ENCODE measurements around the gene TNP2.
A peak's percentile ranks its signal among the peaks of the same experiment; 100 is the strongest.

The TNP2 gene

GRCh38 chr16:11236461-11237254, 32.5 kb downstream of the TNP2 start:
- no peak overlapping the region for H3K4me3 ChIP-seq (replicated peaks; ENCODE audit: low read depth, low read length)
- no peak for TF ChIP-seq CTCF (IDR thresholded peaks at IDR 0.05; ENCODE audit: low read length, missing control alignments)
- DNase-seq (ENCODE audit: low read depth): peak; percentile 50

- H3K4me3 ChIP-seq (replicated peaks; ENCODE audit: low read depth, low read length): no peak overlapping the region
- no peak for TF ChIP-seq CTCF (IDR thresholded peaks at IDR 0.05; ENCODE audit: low read length, missing control alignments)
- DNase-seq (ENCODE audit: low read depth): no peak
Observed at GRCh38 chr16:11235703-11235991, 33.5 kb downstream of the TNP2 start.

- H3K4me3 ChIP-seq (replicated peaks; ENCODE audit: low read depth, low read length): no peak overlapping the region
- no peak for TF ChIP-seq CTCF (IDR thresholded peaks at IDR 0.05; ENCODE audit: low read length, missing control alignments)
- DNase-seq (ENCODE audit: low read depth): no peak
Observed at GRCh38 chr16:11234884-11235702, 34.0 kb downstream of the TNP2 start.

GRCh38 chr16:11233727-11234376, 35.3 kb downstream of the TNP2 start:
- no peak for DNase-seq (ENCODE audit: low read depth)
- no peak overlapping the region for H3K4me3 ChIP-seq (replicated peaks; ENCODE audit: low read depth, low read length)

GRCh38 chr16:11232852-11233726, 36.0 kb downstream of the TNP2 start:
- H3K4me3 ChIP-seq (replicated peaks; ENCODE audit: low read depth, low read length): no peak overlapping the region
- no peak for TF ChIP-seq CTCF (IDR thresholded peaks at IDR 0.05; ENCODE audit: low read length, missing control alignments)

More at GRCh38 chr16:11233727-11234376, 35.3 kb downstream of the TNP2 start:
- no peak for TF ChIP-seq CTCF (IDR thresholded peaks at IDR 0.05; ENCODE audit: low read length, missing control alignments)

GRCh38 chr16:11232302-11232851, 36.7 kb downstream of the TNP2 start:
- H3K4me3 ChIP-seq (replicated peaks; ENCODE audit: low read depth, low read length): no peak overlapping the region
- no peak for TF ChIP-seq CTCF (IDR thresholded peaks at IDR 0.05; ENCODE audit: low read length, missing control alignments)
- no peak for DNase-seq (ENCODE audit: low read depth)

More at GRCh38 chr16:11232852-11233726, 36.0 kb downstream of the TNP2 start:
- no peak for DNase-seq (ENCODE audit: low read depth)
